ENCODE results near the gene CENPM.

CENPM gene

GRCh38 chr22:41893591-41894375, 53.2 kb downstream of the CENPM start:
- peaks cover 12% of the 10 kb centered on the region; the same call in 1 of the 2 replicates for H3K36me3 ChIP-seq (ENCODE audit: low read length)
- TF ChIP-seq EZH2phosphoT487 (conservative IDR thresholded peaks at IDR 0.05; ENCODE audit: low read length) (no peak), CTCF (IDR thresholded peaks at IDR 0.05; ENCODE audit: insufficient read depth, low read length, poor library complexity, severe bottlenecking) (no peak)
- no peak overlapping the region for H2AFZ ChIP-seq (ENCODE audit: low read depth, low read length, severe bottlenecking)
- no peaks in the 10 kb centered on the region for H3F3A ChIP-seq (ENCODE audit: insufficient read depth)
- H3K9ac ChIP-seq (ENCODE audit: low read length), result no peak overlapping the region
- no peak overlapping the region for H3K4me3 ChIP-seq (ENCODE audit: insufficient read depth, low read length, poor library complexity, severe bottlenecking)
- H3K4me2 ChIP-seq (ENCODE audit: low read depth, low read length, poor library complexity, severe bottlenecking), result no peak overlapping the region
- no peak overlapping the region for H3K27ac ChIP-seq (ENCODE audit: low read depth, low read length)
- no peaks in the 10 kb centered on the region for H4K20me1 ChIP-seq (ENCODE audit: low read depth, low read length)
- H3K9me3 ChIP-seq (ENCODE audit: insufficient read depth, low read length), result no peaks in the 10 kb centered on the region
- H3K79me2 ChIP-seq (ENCODE audit: insufficient read depth, low read length), result no peaks in the 10 kb centered on the region
- no peaks in the 10 kb centered on the region for H3K27me3 ChIP-seq (ENCODE audit: low read length)
- no peaks in the 10 kb centered on the region for H3K9me2 ChIP-seq (replicated peaks; ENCODE audit: insufficient read depth, low read length)

GRCh38 chr22:41892721-41893120, 54.2 kb downstream of the CENPM start:
- H3K36me3 ChIP-seq (ENCODE audit: low read length), result peaks cover 21% of the 10 kb centered on the region
- no peak overlapping the region for H3K9ac ChIP-seq (ENCODE audit: low read length)
- 0 out of 2 replicates have a peak, but pooled peaks cover 8% of the 10 kb centered on the region for H3F3A ChIP-seq (ENCODE audit: insufficient read depth)
- H4K20me1 ChIP-seq (ENCODE audit: low read depth, low read length), result no peaks in the 10 kb centered on the region
- H2AFZ ChIP-seq (ENCODE audit: low read depth, low read length, severe bottlenecking), result no peak overlapping the region
- no peaks in the 10 kb centered on the region for H3K79me2 ChIP-seq (ENCODE audit: insufficient read depth, low read length)
- H3K27me3 ChIP-seq (ENCODE audit: low read length), result no peaks in the 10 kb centered on the region
- TF ChIP-seq EZH2phosphoT487 (conservative IDR thresholded peaks at IDR 0.05; ENCODE audit: low read length), result no peak
- no peak for TF ChIP-seq CTCF (IDR thresholded peaks at IDR 0.05; ENCODE audit: insufficient read depth, low read length, poor library complexity, severe bottlenecking)
- no peak overlapping the region for H3K4me2 ChIP-seq (ENCODE audit: low read depth, low read length, poor library complexity, severe bottlenecking)
- H3K27ac ChIP-seq (ENCODE audit: low read depth, low read length), result no peak overlapping the region
- H3K9me3 ChIP-seq (ENCODE audit: insufficient read depth, low read length), result no peaks in the 10 kb centered on the region
- H3K9me2 ChIP-seq (replicated peaks; ENCODE audit: insufficient read depth, low read length), result no peaks in the 10 kb centered on the region
- no peak overlapping the region for H3K4me3 ChIP-seq (ENCODE audit: insufficient read depth, low read length, poor library complexity, severe bottlenecking)

- H3K27ac ChIP-seq (ENCODE audit: low read depth, low read length), result no peak overlapping the region
- no peaks in the 10 kb centered on the region for H4K20me1 ChIP-seq (ENCODE audit: low read depth, low read length)
- H3K9me3 ChIP-seq (ENCODE audit: insufficient read depth, low read length), result no peaks in the 10 kb centered on the region
- no peaks in the 10 kb centered on the region for H3K9me2 ChIP-seq (replicated peaks; ENCODE audit: insufficient read depth, low read length)
- no peak overlapping the region for H3K4me2 ChIP-seq (ENCODE audit: low read depth, low read length, poor library complexity, severe bottlenecking)
- H3K4me3 ChIP-seq (ENCODE audit: insufficient read depth, low read length, poor library complexity, severe bottlenecking), result no peak overlapping the region
- TF ChIP-seq EZH2phosphoT487 (conservative IDR thresholded peaks at IDR 0.05; ENCODE audit: low read length), result no peak
- no peak for TF ChIP-seq CTCF (IDR thresholded peaks at IDR 0.05; ENCODE audit: insufficient read depth, low read length, poor library complexity, severe bottlenecking)
- H3K36me3 ChIP-seq (ENCODE audit: low read length), result peaks cover 28% of the 10 kb centered on the region
- H2AFZ ChIP-seq (ENCODE audit: low read depth, low read length, severe bottlenecking), result no peak overlapping the region
- no peak overlapping the region for H3K9ac ChIP-seq (ENCODE audit: low read length)
- H3F3A ChIP-seq (ENCODE audit: insufficient read depth), result peaks cover 13% of the 10 kb centered on the region; the same call in 1 of the 2 replicates
- H3K79me2 ChIP-seq (ENCODE audit: insufficient read depth, low read length), result no peaks in the 10 kb centered on the region
- no peaks in the 10 kb centered on the region for H3K27me3 ChIP-seq (ENCODE audit: low read length)
Observed at GRCh38 chr22:41891407-41891806, 55.5 kb downstream of the CENPM start.

Measured in SU-DHL-6 (cell line).